GM18499 (cell line): ENCODE data around the gene VSIG10.
"Not testable (repeated sequence)": the region's sequence is repeated elsewhere in the genome, so short reads cannot be mapped to it uniquely, and the experiment has no call there.

Source experiments
- ATAC-seq: cut with Tn5 transposase; IDR thresholded peaks from one replicate; pipeline ENCODE4 v1.9.1; 2021; ENCODE audit warnings: moderate number of reproducible peaks; ENCODE audit not compliant: insufficient read depth, unreplicated experiment

VSIG10 gene

GRCh38 chr12:118103601-118104382 lies at the start of gene VSIG10:
Gene VSIG10, minus strand, starts transcription at chr12:118104011. Its CDS starts 340 bp downstream, at chr12:118103671.
- ATAC-seq = no peak

GRCh38 chr12:118151755-118152154 lies 47.9 kb upstream of the VSIG10 start:
- ATAC-seq = no peak

GRCh38 chr12:118150625-118151024 lies 46.8 kb upstream of the VSIG10 start:
- no peak for ATAC-seq

- no peak for ATAC-seq
Observed at GRCh38 chr12:118148287-118148686, 44.5 kb upstream of the VSIG10 start.

- no peak for ATAC-seq
Observed at GRCh38 chr12:118145798-118146156, 42.0 kb upstream of the VSIG10 start.

GRCh38 chr12:118145113-118145797 lies 41.4 kb upstream of the VSIG10 start:
- ATAC-seq = no peak

GRCh38 chr12:118144499-118144898 lies 40.7 kb upstream of the VSIG10 start:
- no peak for ATAC-seq

- no peak for ATAC-seq
Observed at GRCh38 chr12:118140825-118141224, 37.0 kb upstream of the VSIG10 start.

- no peak for ATAC-seq
Observed at GRCh38 chr12:118137148-118137678, 33.4 kb upstream of the VSIG10 start.

GRCh38 chr12:118136559-118137003 lies 32.8 kb upstream of the VSIG10 start:
- peak; percentile 27 for ATAC-seq

GRCh38 chr12:118135788-118136558 lies 32.2 kb upstream of the VSIG10 start, which contains the start of gene PEBP1:
Gene PEBP1, plus strand, starts transcription at chr12:118136124. Its CDS starts 86 bp downstream, at chr12:118136210.
- ATAC-seq = peak; percentile 79

- not testable (repeated sequence) for ATAC-seq
Observed at GRCh38 chr12:118129436-118129835, 25.6 kb upstream of the VSIG10 start.

- ATAC-seq = no peak
Observed at GRCh38 chr12:118127867-118128266, 24.1 kb upstream of the VSIG10 start.

- no peak for ATAC-seq
Observed at GRCh38 chr12:118126119-118126757, 22.4 kb upstream of the VSIG10 start.

GRCh38 chr12:118125743-118126118 lies 21.9 kb upstream of the VSIG10 start:
- no peak for ATAC-seq

GRCh38 chr12:118124333-118124874 lies 20.6 kb upstream of the VSIG10 start:
- no peak for ATAC-seq

GRCh38 chr12:118122264-118122663 lies 18.5 kb upstream of the VSIG10 start:
- ATAC-seq = no peak

- no peak for ATAC-seq
Observed at GRCh38 chr12:118120579-118121363, 17.0 kb upstream of the VSIG10 start.

GRCh38 chr12:118119449-118119879 lies 15.7 kb upstream of the VSIG10 start:
- no peak for ATAC-seq
